ENCODE data around the gene ZNF575. TPM values are rescaled to one million over a fixed set of nuclear protein-coding genes. Genes with fewer than 3 reads are reported as not detected.

ZNF575 gene
- polyA plus RNA-seq, 1 donor from 2014 or later = not detected

DNA sequence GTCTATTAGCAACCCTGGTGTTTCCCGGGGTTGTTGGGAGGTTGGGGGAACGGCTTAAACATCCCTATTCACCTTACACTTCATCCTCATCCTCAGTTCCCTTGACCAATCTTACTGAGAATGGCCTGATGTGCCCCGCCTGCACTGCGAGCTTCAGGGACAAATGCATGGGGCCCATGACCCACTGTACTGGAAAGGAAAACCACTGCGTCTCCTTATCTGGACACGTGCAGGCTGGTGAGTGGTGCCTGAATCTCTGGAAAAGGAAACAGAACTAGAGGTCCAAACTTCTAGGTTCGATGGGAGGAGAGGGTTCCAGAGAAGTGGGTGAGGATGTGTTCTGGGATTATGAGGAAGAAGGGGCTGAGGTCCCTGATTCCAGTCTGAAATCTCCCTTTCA, 48.5 kb downstream of the ZNF575 start:
- H3K9me3 ChIP-seq (ENCODE audit: low read length) = no peaks in the 10 kb centered on the region
- no peak overlapping the region for H3K9ac ChIP-seq (ENCODE audit: low read length)
- no peak overlapping the region for H3K4me2 ChIP-seq (ENCODE audit: low read length)
- H3K27ac ChIP-seq (ENCODE audit: low read length) = no peak overlapping the region
- no peaks in the 10 kb centered on the region for H3K9me2 ChIP-seq (ENCODE audit: insufficient read depth, low read length)
- no peaks in the 10 kb centered on the region for H3K79me2 ChIP-seq (replicated peaks; ENCODE audit: insufficient read depth, low read length)
- no peak for TF ChIP-seq RAD21 (conservative IDR thresholded peaks at IDR 0.05)
- TF ChIP-seq, protein P1, sequence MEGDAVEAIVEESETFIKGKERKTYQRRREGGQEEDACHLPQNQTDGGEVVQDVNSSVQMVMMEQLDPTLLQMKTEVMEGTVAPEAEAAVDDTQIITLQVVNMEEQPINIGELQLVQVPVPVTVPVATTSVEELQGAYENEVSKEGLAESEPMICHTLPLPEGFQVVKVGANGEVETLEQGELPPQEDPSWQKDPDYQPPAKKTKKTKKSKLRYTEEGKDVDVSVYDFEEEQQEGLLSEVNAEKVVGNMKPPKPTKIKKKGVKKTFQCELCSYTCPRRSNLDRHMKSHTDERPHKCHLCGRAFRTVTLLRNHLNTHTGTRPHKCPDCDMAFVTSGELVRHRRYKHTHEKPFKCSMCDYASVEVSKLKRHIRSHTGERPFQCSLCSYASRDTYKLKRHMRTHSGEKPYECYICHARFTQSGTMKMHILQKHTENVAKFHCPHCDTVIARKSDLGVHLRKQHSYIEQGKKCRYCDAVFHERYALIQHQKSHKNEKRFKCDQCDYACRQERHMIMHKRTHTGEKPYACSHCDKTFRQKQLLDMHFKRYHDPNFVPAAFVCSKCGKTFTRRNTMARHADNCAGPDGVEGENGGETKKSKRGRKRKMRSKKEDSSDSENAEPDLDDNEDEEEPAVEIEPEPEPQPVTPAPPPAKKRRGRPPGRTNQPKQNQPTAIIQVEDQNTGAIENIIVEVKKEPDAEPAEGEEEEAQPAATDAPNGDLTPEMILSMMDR (IDR thresholded peaks at IDR 0.05; ENCODE audit: poor library complexity, severe bottlenecking) = no peak
- TF ChIP-seq TAF1 (IDR thresholded peaks at IDR 0.05; ENCODE audit: low read depth) = no peak
- TF ChIP-seq, protein P2, sequence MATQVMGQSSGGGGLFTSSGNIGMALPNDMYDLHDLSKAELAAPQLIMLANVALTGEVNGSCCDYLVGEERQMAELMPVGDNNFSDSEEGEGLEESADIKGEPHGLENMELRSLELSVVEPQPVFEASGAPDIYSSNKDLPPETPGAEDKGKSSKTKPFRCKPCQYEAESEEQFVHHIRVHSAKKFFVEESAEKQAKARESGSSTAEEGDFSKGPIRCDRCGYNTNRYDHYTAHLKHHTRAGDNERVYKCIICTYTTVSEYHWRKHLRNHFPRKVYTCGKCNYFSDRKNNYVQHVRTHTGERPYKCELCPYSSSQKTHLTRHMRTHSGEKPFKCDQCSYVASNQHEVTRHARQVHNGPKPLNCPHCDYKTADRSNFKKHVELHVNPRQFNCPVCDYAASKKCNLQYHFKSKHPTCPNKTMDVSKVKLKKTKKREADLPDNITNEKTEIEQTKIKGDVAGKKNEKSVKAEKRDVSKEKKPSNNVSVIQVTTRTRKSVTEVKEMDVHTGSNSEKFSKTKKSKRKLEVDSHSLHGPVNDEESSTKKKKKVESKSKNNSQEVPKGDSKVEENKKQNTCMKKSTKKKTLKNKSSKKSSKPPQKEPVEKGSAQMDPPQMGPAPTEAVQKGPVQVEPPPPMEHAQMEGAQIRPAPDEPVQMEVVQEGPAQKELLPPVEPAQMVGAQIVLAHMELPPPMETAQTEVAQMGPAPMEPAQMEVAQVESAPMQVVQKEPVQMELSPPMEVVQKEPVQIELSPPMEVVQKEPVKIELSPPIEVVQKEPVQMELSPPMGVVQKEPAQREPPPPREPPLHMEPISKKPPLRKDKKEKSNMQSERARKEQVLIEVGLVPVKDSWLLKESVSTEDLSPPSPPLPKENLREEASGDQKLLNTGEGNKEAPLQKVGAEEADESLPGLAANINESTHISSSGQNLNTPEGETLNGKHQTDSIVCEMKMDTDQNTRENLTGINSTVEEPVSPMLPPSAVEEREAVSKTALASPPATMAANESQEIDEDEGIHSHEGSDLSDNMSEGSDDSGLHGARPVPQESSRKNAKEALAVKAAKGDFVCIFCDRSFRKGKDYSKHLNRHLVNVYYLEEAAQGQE (IDR thresholded peaks at IDR 0.05; ENCODE audit: borderline replicate concordance) = no peak
- TF ChIP-seq EP300 (conservative IDR thresholded peaks at IDR 0.05; ENCODE audit: poor library complexity, severe bottlenecking) = no peak
- no peak for TF ChIP-seq SMC3 (conservative IDR thresholded peaks at IDR 0.05; ENCODE audit: poor library complexity)
- H3K4me3 ChIP-seq (ENCODE audit: low read length) = no peak overlapping the region
- no peaks in the 10 kb centered on the region for H3F3A ChIP-seq (ENCODE audit: insufficient read depth, low read length, poor library complexity, severe bottlenecking)
- H3K36me3 ChIP-seq (ENCODE audit: insufficient read depth, low read length) = peaks cover 2% of the 10 kb centered on the region
- no peak overlapping the region for H2AFZ ChIP-seq (ENCODE audit: low read depth, low read length)
- H3K27me3 ChIP-seq (ENCODE audit: insufficient read depth, low read depth, low read length) = no peaks in the 10 kb centered on the region
- no peaks in the 10 kb centered on the region for H4K20me1 ChIP-seq (ENCODE audit: insufficient read depth)

DNA sequence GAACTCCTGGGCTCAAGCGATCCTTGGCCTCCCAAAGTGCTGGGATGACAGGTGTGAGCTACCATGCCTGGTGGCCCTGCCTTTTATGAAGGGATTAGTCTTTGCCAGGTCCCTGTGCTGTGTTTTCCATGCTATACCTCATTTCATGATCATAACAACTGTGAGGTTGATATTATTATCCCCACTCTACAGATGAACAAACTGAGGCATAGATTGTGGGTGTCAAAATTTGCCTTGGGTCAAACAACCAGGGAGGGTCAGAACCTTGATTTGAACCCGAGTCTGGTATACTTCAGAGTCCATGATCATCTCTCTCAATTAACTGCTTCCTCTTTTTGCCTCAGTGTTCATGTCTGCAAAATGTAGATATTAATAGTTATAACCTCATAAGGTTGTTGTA, 49.5 kb downstream of the ZNF575 start:
- no peaks in the 10 kb centered on the region for H4K20me1 ChIP-seq (ENCODE audit: insufficient read depth)
- no peaks in the 10 kb centered on the region for H3K79me2 ChIP-seq (replicated peaks; ENCODE audit: insufficient read depth, low read length)
- H3K4me2 ChIP-seq (ENCODE audit: low read length) = no peak overlapping the region
- no peaks in the 10 kb centered on the region for H3K27me3 ChIP-seq (ENCODE audit: insufficient read depth, low read depth, low read length)
- H3K36me3 ChIP-seq (ENCODE audit: insufficient read depth, low read length) = peaks cover 7% of the 10 kb centered on the region
- no peak overlapping the region for H3K4me3 ChIP-seq (ENCODE audit: low read length)
- H2AFZ ChIP-seq (ENCODE audit: low read depth, low read length) = no peak overlapping the region
- H3K9ac ChIP-seq (ENCODE audit: low read length) = no peak overlapping the region
- H3K9me2 ChIP-seq (ENCODE audit: insufficient read depth, low read length) = no peaks in the 10 kb centered on the region
- no peak overlapping the region for H3K27ac ChIP-seq (ENCODE audit: low read length)
- no peaks in the 10 kb centered on the region for H3F3A ChIP-seq (ENCODE audit: insufficient read depth, low read length, poor library complexity, severe bottlenecking)
- H3K9me3 ChIP-seq (ENCODE audit: low read length) = no peaks in the 10 kb centered on the region
- TF ChIP-seq, protein P1 (IDR thresholded peaks at IDR 0.05; ENCODE audit: poor library complexity, severe bottlenecking) = no peak
- TF ChIP-seq RAD21 (conservative IDR thresholded peaks at IDR 0.05) = no peak
- no peak for TF ChIP-seq SMC3 (conservative IDR thresholded peaks at IDR 0.05; ENCODE audit: poor library complexity)
- TF ChIP-seq, protein P2 (IDR thresholded peaks at IDR 0.05; ENCODE audit: borderline replicate concordance) = no peak
- no peak for TF ChIP-seq EP300 (conservative IDR thresholded peaks at IDR 0.05; ENCODE audit: poor library complexity, severe bottlenecking)
- no peak for TF ChIP-seq POLR2AphosphoS5 (IDR thresholded peaks at IDR 0.05)
- TF ChIP-seq TAF1 (IDR thresholded peaks at IDR 0.05; ENCODE audit: low read depth) = no peak
- TF ChIP-seq MXI1 (conservative IDR thresholded peaks at IDR 0.05; ENCODE audit: poor library complexity, severe bottlenecking) = no peak
- no peak for TF ChIP-seq EZH2 (IDR thresholded peaks at IDR 0.05; ENCODE audit: borderline replicate concordance, insufficient read depth, low read length, poor library complexity, severe bottlenecking)
